ENCODE results near the gene MORF4L1.
"Not testable (repeated sequence)": the region's sequence is repeated elsewhere in the genome, so short reads cannot be mapped to it uniquely, and the experiment has no call there.

The MORF4L1 gene

GRCh38 chr15:78872155-78872971, at the start of gene MORF4L1:
MORF4L1 (plus strand) TSS chr15:78872890; CDS start chr15:78873018, 128 bp downstream.
- peak; percentile 98 for DNase-seq

- no peak for DNase-seq
Observed at GRCh38 chr15:78828920-78829319, 43.8 kb upstream of the MORF4L1 start.

GRCh38 chr15:78830514-78831228, 42.0 kb upstream of the MORF4L1 start:
- peak; percentile 57 for DNase-seq

GRCh38 chr15:78831229-78832207, 41.2 kb upstream of the MORF4L1 start:
- no peak for DNase-seq

GRCh38 chr15:78836333-78836732, 36.4 kb upstream of the MORF4L1 start:
- no peak for DNase-seq

- DNase-seq, result no peak
Observed at GRCh38 chr15:78837131-78837530, 35.6 kb upstream of the MORF4L1 start.

GRCh38 chr15:78837543-78837942, 35.1 kb upstream of the MORF4L1 start:
- DNase-seq, result no peak

- no peak for DNase-seq
Observed at GRCh38 chr15:78838489-78838888, 34.2 kb upstream of the MORF4L1 start.

GRCh38 chr15:78839151-78839550, 33.5 kb upstream of the MORF4L1 start:
- not testable (repeated sequence) for DNase-seq

- DNase-seq, result no peak
Observed at GRCh38 chr15:78840661-78841375, 31.9 kb upstream of the MORF4L1 start.

GRCh38 chr15:78841376-78841706, 31.3 kb upstream of the MORF4L1 start:
- no peak for DNase-seq

- DNase-seq, result no peak
Observed at GRCh38 chr15:78841891-78842290, 30.8 kb upstream of the MORF4L1 start.

- no peak for DNase-seq
Observed at GRCh38 chr15:78842519-78842918, 30.2 kb upstream of the MORF4L1 start.

- not testable (repeated sequence) for DNase-seq
Observed at GRCh38 chr15:78846906-78847305, 25.8 kb upstream of the MORF4L1 start.

GRCh38 chr15:78847387-78847906, 25.2 kb upstream of the MORF4L1 start:
- DNase-seq, result not testable (repeated sequence)

- no peak for DNase-seq
Observed at GRCh38 chr15:78850352-78850751, 22.3 kb upstream of the MORF4L1 start.

GRCh38 chr15:78850941-78851755, 21.5 kb upstream of the MORF4L1 start:
- peak; percentile 63 for DNase-seq

GRCh38 chr15:78853500-78853899, 19.2 kb upstream of the MORF4L1 start:
- DNase-seq, result no peak

- DNase-seq, result no peak
Observed at GRCh38 chr15:78854833-78855372, 17.8 kb upstream of the MORF4L1 start.

GRCh38 chr15:78855746-78856145, 16.9 kb upstream of the MORF4L1 start:
- DNase-seq, result no peak
